Fibroblast of villous mesenchyme (primary cell): ENCODE data around the gene B3GALT5. TPM values are rescaled to one million over a fixed set of nuclear protein-coding genes. Genes with fewer than 3 reads are reported as not detected.
"Not testable (repeated sequence)": the region's sequence is repeated elsewhere in the genome, so short reads cannot be mapped to it uniquely, and the experiment has no call there.

Source experiments
- DNase-seq: peaks from one replicate; pipeline ENCODE4 v3.0.0-alpha.2; 2010; ENCODE audit warnings: low read depth
- H3K4me3 ChIP-seq: 2 replicates; pipeline ENCODE4 v1.5.1; 2011; ENCODE audit warnings: low read depth, mild to moderate bottlenecking, low read length
- total RNA-seq: library from RNA; depleted of rRNA; stranded (reverse); fragments of >200 nt; gene quantifications from 2 replicates; pipeline ENCODE4 v1.2.3, GENCODE V29; 2012
- TF ChIP-seq, protein P1 (sequence below): IDR thresholded peaks from 2 replicates; pipeline ENCODE4 v1.5.1; 2012; ENCODE audit warnings: low read depth, mild to moderate bottlenecking, low read length; ENCODE audit not compliant: insufficient read depth

The B3GALT5 gene
- total RNA-seq, 1 donor: not detected

- TF ChIP-seq, protein P1, sequence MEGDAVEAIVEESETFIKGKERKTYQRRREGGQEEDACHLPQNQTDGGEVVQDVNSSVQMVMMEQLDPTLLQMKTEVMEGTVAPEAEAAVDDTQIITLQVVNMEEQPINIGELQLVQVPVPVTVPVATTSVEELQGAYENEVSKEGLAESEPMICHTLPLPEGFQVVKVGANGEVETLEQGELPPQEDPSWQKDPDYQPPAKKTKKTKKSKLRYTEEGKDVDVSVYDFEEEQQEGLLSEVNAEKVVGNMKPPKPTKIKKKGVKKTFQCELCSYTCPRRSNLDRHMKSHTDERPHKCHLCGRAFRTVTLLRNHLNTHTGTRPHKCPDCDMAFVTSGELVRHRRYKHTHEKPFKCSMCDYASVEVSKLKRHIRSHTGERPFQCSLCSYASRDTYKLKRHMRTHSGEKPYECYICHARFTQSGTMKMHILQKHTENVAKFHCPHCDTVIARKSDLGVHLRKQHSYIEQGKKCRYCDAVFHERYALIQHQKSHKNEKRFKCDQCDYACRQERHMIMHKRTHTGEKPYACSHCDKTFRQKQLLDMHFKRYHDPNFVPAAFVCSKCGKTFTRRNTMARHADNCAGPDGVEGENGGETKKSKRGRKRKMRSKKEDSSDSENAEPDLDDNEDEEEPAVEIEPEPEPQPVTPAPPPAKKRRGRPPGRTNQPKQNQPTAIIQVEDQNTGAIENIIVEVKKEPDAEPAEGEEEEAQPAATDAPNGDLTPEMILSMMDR: no peak
- H3K4me3 ChIP-seq: no peak overlapping the region
- no peak for DNase-seq
These were observed 32.9 kb upstream of the B3GALT5 start for GRCh38 chr21:39579734-39580332.

GRCh38 chr21:39580744-39581143 is 32.0 kb upstream of the B3GALT5 start:
- TF ChIP-seq, protein P1: no peak
- no peak for DNase-seq
- H3K4me3 ChIP-seq: no peak overlapping the region

GRCh38 chr21:39581414-39581813 is 31.3 kb upstream of the B3GALT5 start:
- DNase-seq: no peak
- H3K4me3 ChIP-seq: no peak overlapping the region
- TF ChIP-seq, protein P1: no peak

GRCh38 chr21:39582749-39583148 is 30.0 kb upstream of the B3GALT5 start:
- no peak overlapping the region for H3K4me3 ChIP-seq
- DNase-seq: no peak
- TF ChIP-seq, protein P1: no peak

- H3K4me3 ChIP-seq: not testable (repeated sequence)
These were observed 29.2 kb upstream of the B3GALT5 start for GRCh38 chr21:39583586-39583985.

GRCh38 chr21:39587376-39587775 is 25.4 kb upstream of the B3GALT5 start:
- TF ChIP-seq, protein P1: no peak
- no peak for DNase-seq
- H3K4me3 ChIP-seq: no peak overlapping the region

More at GRCh38 chr21:39583586-39583985, 29.2 kb upstream of the B3GALT5 start:
- DNase-seq: not testable (repeated sequence)

DNA sequence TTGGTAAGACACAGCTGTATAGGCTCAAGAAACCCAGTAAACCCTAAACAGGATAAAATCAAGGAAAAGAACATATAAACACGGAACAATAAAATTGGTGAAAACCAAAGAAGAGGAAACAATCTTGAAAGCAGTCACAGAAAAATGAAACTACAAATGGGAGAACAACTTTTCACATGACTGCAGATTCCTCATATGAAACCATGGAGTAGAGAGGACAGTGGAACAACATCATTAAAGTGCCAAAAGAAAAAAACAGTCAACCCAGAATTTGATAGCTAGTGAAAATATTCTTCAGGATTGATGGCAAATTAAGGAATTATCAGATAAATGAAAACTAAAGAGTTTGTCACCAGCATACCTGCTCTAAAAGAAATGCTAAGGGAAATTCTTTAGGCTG is 23.9 kb upstream of the B3GALT5 start:
- no peak overlapping the region for H3K4me3 ChIP-seq
- DNase-seq: no peak
- TF ChIP-seq, protein P1: no peak
